Glutamatergic neuron (in vitro differentiated cells): Measurements from ENCODE around the gene PLEKHA5. TPM values are rescaled to one million over a fixed set of nuclear protein-coding genes. Genes with fewer than 3 reads are reported as not detected.

ENCODE experiments used
- DNase-seq: peaks from one replicate; pipeline ENCODE4 v3.0.0; 2022
- H3K27ac Mint-ChIP-seq: one replicate; pipeline ENCODE4 v1.8.0; 2020; ENCODE audit warnings: mild to moderate bottlenecking, mixed read lengths, inconsistent platforms; ENCODE audit not compliant: unreplicated experiment
- H3K27me3 Mint-ChIP-seq: one replicate; pipeline ENCODE4 v1.8.0; 2020; ENCODE audit warnings: mild to moderate bottlenecking, moderate library complexity, mixed read lengths, inconsistent platforms; ENCODE audit not compliant: unreplicated experiment
- H3K36me3 Mint-ChIP-seq: one replicate; pipeline ENCODE4 v1.8.0; 2020; ENCODE audit warnings: mild to moderate bottlenecking, mixed read lengths, inconsistent platforms; ENCODE audit not compliant: unreplicated experiment
- H3K4me1 Mint-ChIP-seq: one replicate; pipeline ENCODE4 v1.8.0; 2020; ENCODE audit warnings: mild to moderate bottlenecking, low read depth, mixed read lengths, inconsistent platforms; ENCODE audit not compliant: unreplicated experiment
- H3K4me3 Mint-ChIP-seq: one replicate; pipeline ENCODE4 v1.8.0; 2020; ENCODE audit warnings: mild to moderate bottlenecking, mixed read lengths, inconsistent platforms; ENCODE audit not compliant: unreplicated experiment
- H3K9me3 Mint-ChIP-seq: one replicate; pipeline ENCODE4 v1.8.0; 2020; ENCODE audit warnings: mild to moderate bottlenecking, moderate library complexity, mixed read lengths, inconsistent platforms; ENCODE audit not compliant: unreplicated experiment
- total RNA-seq: library from RNA; stranded (reverse); fragmentation: NEBNext Ultra II Directional; extraction: Animal tissue kit (Norgen Biotek cat#: 25700); gene quantifications from one replicate; pipeline ENCODE4 v1.2.1, GENCODE V29; 2021; ENCODE audit not compliant: unreplicated experiment
- TF ChIP-seq, protein P1 (sequence below): fragments of 200-600 bp; sonication (generic); IDR thresholded peaks from one replicate; pipeline ENCODE4 v1.5.0; 2021; ENCODE audit not compliant: partially characterized antibody, unreplicated experiment

PLEKHA5 gene
- total RNA-seq, 1 donor from 2014 or later = 314 TPM

DNA sequence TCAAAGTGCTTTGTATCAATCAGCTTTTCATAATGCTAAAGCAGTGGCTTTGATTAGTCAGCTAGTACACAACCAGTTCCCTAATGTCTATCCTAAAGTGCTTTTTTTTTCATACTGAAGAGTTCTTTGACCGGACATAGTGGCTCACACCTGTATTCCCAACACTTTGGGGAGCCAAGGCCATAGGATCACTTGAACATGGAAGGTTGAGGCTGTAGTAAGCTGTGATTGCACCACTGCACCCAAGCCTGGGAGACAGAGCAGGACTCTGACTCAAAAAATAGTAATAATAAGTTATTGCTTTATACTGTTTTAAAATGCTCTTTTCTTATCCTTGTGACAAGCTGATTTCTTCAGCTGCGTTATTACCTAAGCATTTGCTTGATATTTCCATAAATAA is 155.1 kb downstream of the PLEKHA5 start:
- DNase-seq = no peak
- TF ChIP-seq, protein P1, sequence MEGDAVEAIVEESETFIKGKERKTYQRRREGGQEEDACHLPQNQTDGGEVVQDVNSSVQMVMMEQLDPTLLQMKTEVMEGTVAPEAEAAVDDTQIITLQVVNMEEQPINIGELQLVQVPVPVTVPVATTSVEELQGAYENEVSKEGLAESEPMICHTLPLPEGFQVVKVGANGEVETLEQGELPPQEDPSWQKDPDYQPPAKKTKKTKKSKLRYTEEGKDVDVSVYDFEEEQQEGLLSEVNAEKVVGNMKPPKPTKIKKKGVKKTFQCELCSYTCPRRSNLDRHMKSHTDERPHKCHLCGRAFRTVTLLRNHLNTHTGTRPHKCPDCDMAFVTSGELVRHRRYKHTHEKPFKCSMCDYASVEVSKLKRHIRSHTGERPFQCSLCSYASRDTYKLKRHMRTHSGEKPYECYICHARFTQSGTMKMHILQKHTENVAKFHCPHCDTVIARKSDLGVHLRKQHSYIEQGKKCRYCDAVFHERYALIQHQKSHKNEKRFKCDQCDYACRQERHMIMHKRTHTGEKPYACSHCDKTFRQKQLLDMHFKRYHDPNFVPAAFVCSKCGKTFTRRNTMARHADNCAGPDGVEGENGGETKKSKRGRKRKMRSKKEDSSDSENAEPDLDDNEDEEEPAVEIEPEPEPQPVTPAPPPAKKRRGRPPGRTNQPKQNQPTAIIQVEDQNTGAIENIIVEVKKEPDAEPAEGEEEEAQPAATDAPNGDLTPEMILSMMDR = no peak
- Mint-ChIP-seq H3K4me1 (peaks cover 18% of the 10 kb centered on the region), H3K27me3 (peaks cover 5% of the 10 kb centered on the region), H3K27ac (no peak overlapping the region), H3K9me3 (peaks cover 16% of the 10 kb centered on the region), H3K36me3 (peaks cover 5% of the 10 kb centered on the region), H3K4me3 (no peak overlapping the region)

DNA sequence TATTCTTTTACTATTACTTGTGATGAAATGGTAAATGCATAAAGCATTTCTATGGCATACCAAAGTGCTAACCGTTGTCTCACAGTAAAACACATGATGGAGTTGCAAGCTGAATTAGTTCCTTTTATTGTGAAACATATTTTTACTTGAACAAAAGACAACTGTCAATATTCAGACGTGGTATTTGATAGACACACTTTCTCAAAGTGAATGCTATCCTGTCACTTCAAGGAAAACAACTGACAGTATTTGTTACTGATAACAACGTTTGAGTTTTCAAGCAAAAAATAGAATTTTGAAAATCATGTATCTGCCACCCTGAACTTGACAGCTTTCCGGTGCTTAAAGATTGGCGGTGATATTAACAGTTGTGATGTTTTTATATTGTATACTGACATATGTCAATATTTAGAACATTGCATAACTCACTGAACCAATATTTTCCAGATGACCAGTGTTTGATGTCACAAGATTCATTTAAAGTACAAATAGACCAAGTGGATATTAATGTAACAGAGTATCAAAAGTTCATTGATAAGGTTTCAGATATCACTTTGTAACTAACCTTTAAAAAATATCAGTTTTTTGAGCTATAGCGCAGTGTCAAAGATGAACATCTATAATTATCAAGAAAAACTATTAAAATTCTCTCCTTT is 156.4 kb downstream of the PLEKHA5 start:
- H3K27me3 Mint-ChIP-seq = peaks cover 5% of the 10 kb centered on the region
- TF ChIP-seq, protein P1 = no peak
- no peak for DNase-seq
- peaks cover 23% of the 10 kb centered on the region for H3K4me1 Mint-ChIP-seq
- peaks cover 5% of the 10 kb centered on the region for H3K36me3 Mint-ChIP-seq
- peaks cover 12% of the 10 kb centered on the region for H3K9me3 Mint-ChIP-seq
- H3K4me3 Mint-ChIP-seq = no peak overlapping the region
- H3K27ac Mint-ChIP-seq = peak overlapping the region; percentile 22

DNA sequence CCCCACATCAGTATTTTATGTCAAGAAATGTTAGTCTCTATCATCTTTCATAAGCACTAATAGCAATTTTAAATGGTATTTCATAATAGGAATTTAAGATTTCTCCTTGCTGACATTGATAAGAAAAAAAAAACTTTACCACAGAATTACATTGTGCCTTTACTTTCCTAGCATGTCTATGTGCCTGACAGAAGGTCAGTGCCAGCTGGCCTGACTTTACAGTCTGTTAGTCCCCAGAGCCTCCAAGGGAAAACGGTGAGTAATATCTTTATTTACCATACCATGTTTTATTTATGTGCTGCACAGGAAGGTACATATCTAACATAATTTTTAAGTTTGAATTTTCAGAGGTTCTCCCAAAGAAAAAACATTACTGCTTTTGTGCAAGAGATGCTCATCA is 157.8 kb downstream of the PLEKHA5 start:
- H3K27me3 Mint-ChIP-seq = peaks cover 5% of the 10 kb centered on the region
- peaks cover 5% of the 10 kb centered on the region for H3K36me3 Mint-ChIP-seq
- no peak overlapping the region for H3K4me3 Mint-ChIP-seq
- H3K4me1 Mint-ChIP-seq = peaks cover 23% of the 10 kb centered on the region
- peak overlapping the region; percentile 93 for H3K27ac Mint-ChIP-seq
- peak; percentile 42 for DNase-seq
- TF ChIP-seq, protein P1 = no peak
- H3K9me3 Mint-ChIP-seq = peaks cover 11% of the 10 kb centered on the region

DNA sequence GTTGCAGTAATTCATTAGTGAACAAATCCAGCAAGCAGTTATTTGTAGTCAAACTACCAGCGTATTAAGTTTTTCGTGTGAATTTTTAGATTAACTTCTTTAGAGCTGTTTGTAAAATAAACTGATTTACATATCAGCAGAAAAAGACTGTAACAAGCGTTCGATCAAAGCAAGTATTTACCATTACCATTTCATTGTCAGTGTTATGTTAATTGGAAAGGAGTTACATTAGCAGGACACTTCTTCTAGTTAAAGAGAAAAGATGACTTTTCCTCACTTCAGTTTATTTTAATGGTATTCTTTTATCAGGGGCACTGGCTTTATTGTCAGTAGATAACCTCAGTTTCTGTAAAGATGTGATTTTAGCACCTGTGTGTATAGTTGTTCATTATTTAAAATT is 158.6 kb downstream of the PLEKHA5 start:
- H3K27ac Mint-ChIP-seq = peak overlapping the region; percentile 62
- H3K36me3 Mint-ChIP-seq = peaks cover 4% of the 10 kb centered on the region
- TF ChIP-seq, protein P1 = no peak

DNA sequence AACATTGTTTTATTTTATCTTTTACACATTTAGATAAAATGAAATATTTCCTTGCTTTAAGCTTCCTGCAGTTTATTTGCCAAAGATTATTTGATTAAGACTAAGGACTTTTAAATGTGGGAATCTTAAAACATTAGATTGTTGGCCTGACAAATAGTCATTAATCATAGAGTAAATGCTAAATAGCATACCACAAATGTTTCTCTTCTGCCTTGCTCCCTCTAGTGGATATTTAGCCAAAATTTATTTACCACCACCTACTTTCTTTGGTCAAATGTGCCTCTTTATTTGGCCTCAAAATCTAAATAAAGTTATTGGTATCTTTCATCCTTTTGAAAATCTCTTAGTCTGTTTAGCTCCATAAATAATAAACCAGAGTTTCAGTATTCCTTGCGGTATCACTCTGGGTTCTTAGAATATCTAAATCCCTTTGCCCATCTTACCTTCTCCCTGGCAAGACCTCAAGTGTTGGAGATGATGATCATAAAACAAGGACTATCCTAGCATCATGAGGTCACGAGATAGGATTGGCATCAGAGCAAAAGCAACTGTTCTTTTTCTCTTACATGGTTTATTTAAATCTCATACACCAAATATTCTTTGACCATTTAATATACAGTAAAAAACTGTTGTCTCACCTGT is 159.2 kb downstream of the PLEKHA5 start:
- peak overlapping the region; percentile 62 for H3K27ac Mint-ChIP-seq
- H3K4me3 Mint-ChIP-seq = no peak overlapping the region
- no peak for DNase-seq
- peaks cover 5% of the 10 kb centered on the region for H3K27me3 Mint-ChIP-seq
- H3K4me1 Mint-ChIP-seq = peaks cover 20% of the 10 kb centered on the region
- H3K36me3 Mint-ChIP-seq = no peaks in the 10 kb centered on the region
- H3K9me3 Mint-ChIP-seq = peaks cover 12% of the 10 kb centered on the region
- TF ChIP-seq, protein P1 = peak; percentile 71

More for the DNA sequence above, 158.6 kb downstream of the PLEKHA5 start:
- peaks cover 5% of the 10 kb centered on the region for H3K27me3 Mint-ChIP-seq
- no peak overlapping the region for H3K4me3 Mint-ChIP-seq
- peaks cover 22% of the 10 kb centered on the region for H3K4me1 Mint-ChIP-seq
- peaks cover 12% of the 10 kb centered on the region for H3K9me3 Mint-ChIP-seq
- no peak for DNase-seq
